GM21390 (cell line): Measurements from ENCODE around the gene MROH2B.

Source experiments
- ATAC-seq: cut with Tn5 transposase; IDR thresholded peaks from one replicate; pipeline ENCODE4 v1.9.1; 2021; ENCODE audit not compliant: unreplicated experiment

The MROH2B gene

DNA sequence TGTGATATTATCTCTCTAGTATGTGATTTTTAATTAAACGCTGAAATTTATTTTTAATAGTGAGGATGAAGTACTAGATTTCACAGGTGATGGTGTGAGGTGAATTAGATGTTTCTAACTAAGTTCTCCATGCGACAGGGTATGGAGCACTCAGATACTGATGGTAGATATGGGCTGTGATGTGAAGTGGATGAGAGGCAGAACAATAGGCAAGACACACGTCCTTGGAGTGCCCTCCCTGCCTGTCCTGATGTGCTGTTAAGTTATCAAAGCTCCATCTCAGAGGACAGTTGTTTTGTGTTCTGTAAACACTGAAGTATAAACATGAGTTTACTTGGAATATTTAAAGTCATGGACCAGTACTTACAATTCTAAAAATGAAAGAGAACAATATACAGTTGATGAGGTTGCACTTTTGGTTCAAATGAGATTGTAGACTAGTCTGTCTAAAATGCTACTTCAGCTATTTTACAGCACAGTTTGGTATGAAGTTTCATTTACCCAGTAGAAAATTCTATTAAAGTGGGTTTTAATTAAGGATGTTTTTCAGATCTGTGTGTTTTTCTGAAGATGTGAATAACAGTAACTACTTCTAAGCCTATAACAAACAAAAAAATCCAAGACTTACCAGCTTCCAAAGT is 97.7 kb downstream of the MROH2B start:
- no peak for ATAC-seq

DNA sequence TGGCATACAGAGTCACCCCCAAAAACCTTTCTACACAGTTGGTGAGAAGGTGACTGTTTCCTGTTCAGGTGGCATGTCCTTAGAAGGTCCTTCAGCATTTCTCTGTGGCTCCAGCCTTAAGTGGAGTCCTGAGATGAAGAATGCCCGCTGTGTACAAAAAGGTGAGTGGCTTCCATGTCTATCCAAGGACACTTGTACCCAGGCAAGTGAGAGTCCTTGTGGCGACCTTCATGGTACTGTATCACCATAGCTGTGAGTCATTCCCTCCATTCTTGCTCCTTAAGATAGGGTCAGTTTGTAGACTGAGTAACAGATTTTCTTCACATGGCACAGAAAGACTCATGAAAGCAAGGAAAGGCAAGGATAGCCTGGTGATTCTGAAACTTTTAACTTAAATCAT is 98.7 kb downstream of the MROH2B start:
- no peak for ATAC-seq

DNA sequence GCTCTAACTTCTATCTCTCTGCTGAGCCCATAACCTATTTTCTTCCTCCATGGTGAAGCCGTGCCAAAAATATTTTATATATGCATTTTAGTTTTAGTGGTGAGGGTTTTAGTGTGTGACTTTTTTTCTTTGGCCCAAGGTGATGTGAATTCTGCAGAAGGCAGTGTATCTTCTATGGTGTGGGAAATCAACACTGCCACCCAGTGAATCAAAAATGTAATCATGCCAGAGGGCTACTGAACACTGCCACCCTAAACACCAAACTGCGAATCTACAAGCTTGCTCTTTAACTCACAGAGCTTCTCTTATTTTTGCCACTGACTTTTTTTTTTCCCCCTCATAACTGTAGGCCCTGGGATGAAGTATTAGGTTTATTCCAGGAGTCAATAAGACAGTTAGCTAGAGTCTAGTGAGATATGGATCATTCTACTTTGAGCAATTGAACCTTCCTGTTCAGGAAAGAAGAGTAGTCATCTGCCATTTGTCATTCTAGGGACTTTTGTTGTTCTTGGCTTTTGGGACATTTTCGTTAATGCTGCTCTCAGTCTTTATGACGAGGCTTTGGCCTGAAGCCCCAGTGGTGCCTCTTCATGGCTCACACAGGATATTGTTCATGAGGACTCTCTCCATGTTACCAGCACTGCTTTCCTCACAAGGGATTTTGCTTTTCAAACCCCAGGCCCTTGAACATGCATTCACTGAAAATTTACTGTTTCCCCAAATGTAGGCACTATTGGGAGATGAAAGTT is 108.8 kb downstream of the MROH2B start:
- no peak for ATAC-seq

DNA sequence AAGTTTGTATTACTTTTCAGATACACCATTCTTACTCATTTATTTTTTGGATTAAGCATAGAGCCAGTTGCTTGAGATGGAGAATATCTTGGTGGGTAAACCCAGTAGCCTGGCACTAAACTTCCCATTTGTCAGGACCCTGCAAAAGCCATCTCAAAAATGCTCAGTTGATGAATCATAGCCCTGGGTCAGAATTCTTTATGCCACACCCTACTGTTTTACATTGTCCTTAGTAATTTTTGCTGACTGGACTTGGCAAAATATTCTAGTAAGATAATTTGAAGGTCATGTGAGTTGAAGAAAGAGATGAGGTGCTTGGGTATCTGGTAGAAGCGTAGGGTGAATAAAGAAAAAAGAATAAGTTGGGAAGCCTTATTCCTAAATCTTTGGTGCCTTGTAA is 111.1 kb downstream of the MROH2B start:
- ATAC-seq, result no peak

DNA sequence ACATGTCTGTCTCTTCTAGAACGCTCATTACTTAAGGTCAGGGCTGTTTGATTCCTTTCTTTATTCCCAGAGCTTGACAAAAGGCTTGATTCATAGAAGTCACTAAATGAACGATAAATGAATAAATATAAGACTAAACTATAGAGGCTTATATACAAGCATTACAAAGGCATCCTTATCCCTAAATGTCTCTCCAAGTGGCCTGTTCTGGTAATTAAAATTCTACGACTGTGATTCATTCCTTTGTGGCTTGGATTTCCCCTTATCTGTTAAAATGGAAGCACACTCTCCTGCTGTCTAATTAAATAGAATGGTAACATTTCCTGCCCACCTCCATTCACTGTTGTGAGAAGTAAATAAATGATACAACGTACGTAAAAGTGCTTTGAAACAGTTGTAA is 112.3 kb downstream of the MROH2B start:
- ATAC-seq, result no peak

DNA sequence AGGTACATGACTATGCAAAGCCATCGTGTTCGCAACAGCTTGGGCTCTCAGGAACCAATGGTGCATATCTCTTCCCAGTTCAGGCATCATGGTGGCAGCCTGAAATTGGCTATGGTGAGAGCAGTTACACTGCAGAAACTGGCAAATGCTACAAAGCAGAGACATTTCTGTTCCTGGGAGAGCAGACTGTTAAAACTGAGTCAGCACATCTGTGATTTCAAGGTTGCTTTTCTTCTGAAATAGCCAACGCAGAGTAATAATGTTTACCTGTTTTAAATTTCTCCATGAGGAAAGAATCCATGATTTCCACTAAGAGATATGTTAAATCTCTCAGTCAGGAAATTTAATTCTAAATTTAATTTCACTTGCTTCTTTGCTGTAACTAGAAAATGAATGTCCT is 114.1 kb downstream of the MROH2B start:
- no peak for ATAC-seq

DNA sequence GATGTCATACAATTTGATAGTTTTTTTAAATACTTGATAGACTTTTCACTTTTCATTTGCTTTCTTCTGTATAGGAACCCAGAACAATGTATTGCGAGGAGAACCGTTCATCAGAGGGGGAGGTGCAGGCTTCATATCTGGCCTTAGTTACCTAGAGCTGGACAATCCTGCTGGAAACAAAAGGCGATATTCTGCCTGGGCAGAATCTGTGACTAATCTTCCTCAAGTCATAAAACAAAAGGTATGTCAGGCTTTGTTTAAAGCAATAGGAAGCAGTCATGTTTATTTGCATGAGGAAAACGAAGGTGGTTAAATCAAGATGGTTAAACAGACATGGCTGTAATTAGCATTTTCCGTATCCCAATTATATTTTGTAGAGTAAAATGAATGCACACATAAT is 115.8 kb downstream of the MROH2B start:
- ATAC-seq, result no peak
